Breast epithelium (tissue), 3 donors: ENCODE measurements around the gene MAST1.

Source experiments
- POLR2A ChIP-seq: fragments of 450-650 bp; IDR thresholded peaks from one replicate; pipeline ENCODE4 v1.6.1; 2016; ENCODE audit warnings: antibody characterized with exemption, mild to moderate bottlenecking, moderate library complexity
- TF ChIP-seq, protein P1 (sequence below), 3 donors: fragments of 450-650 bp; IDR thresholded peaks; one replicate each; pipeline ENCODE4 v1.5.1; 2016 to 2017; ENCODE audit warnings: antibody characterized with exemption in 3 of 3, mild to moderate bottlenecking in 3 of 3, moderate library complexity in 3 of 3

DNA sequence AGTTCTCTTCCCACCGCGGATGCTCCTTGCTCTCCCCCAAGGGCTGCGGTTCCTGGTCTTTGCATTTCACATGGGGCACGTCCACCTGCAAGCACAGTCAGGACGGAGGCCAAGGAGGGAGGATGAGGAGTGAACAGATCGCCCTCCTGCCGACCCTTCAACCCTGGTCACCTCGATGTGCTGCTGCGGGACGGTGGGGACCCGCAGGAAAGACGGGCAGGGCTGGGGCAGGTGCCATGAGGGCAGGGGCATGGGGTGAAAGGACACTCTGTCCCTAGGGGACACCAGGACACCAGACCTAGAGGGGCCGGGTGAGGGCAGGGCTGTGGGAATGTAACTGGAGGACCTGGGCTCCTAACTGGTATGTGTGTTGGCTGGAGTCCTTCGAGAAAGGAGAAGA, 79.9 kb downstream of the MAST1 start:
- TF ChIP-seq, protein P1, sequence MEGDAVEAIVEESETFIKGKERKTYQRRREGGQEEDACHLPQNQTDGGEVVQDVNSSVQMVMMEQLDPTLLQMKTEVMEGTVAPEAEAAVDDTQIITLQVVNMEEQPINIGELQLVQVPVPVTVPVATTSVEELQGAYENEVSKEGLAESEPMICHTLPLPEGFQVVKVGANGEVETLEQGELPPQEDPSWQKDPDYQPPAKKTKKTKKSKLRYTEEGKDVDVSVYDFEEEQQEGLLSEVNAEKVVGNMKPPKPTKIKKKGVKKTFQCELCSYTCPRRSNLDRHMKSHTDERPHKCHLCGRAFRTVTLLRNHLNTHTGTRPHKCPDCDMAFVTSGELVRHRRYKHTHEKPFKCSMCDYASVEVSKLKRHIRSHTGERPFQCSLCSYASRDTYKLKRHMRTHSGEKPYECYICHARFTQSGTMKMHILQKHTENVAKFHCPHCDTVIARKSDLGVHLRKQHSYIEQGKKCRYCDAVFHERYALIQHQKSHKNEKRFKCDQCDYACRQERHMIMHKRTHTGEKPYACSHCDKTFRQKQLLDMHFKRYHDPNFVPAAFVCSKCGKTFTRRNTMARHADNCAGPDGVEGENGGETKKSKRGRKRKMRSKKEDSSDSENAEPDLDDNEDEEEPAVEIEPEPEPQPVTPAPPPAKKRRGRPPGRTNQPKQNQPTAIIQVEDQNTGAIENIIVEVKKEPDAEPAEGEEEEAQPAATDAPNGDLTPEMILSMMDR (IDR thresholded peaks at IDR 0.05): no peak
- no peak for TF ChIP-seq POLR2A
